Fibroblast of lung (primary cell): ENCODE measurements around the gene EDC3.

Experiments
- EZH2 ChIP-seq: IDR thresholded peaks from 2 replicates; pipeline ENCODE4 v1.5.1; 2012; ENCODE audit warnings: low read length, control low read depth, mild to moderate bottlenecking; ENCODE audit errors: missing control alignments
- TF ChIP-seq, protein P1 (sequence below), 2 donors: IDR thresholded peaks in 1 of 2; conservative IDR thresholded peaks in 1 of 2; 1 replicate in 1 of 2; 2 replicates in 1 of 2; pipeline ENCODE4 v1.5.1; 2011 to 2012; ENCODE audit warnings: low read length in 2 of 2, control low read depth in 1 of 2, inconsistent platforms in 1 of 2, low read depth in 1 of 2, mild to moderate bottlenecking in 1 of 2

GRCh38 chr15:74603789-74604705 lies 91.8 kb downstream of the EDC3 start:
- TF ChIP-seq EZH2, result no peak
- TF ChIP-seq, protein P1, sequence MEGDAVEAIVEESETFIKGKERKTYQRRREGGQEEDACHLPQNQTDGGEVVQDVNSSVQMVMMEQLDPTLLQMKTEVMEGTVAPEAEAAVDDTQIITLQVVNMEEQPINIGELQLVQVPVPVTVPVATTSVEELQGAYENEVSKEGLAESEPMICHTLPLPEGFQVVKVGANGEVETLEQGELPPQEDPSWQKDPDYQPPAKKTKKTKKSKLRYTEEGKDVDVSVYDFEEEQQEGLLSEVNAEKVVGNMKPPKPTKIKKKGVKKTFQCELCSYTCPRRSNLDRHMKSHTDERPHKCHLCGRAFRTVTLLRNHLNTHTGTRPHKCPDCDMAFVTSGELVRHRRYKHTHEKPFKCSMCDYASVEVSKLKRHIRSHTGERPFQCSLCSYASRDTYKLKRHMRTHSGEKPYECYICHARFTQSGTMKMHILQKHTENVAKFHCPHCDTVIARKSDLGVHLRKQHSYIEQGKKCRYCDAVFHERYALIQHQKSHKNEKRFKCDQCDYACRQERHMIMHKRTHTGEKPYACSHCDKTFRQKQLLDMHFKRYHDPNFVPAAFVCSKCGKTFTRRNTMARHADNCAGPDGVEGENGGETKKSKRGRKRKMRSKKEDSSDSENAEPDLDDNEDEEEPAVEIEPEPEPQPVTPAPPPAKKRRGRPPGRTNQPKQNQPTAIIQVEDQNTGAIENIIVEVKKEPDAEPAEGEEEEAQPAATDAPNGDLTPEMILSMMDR (conservative IDR thresholded peaks at IDR 0.05 in 1 of 2, IDR thresholded peaks at IDR 0.05 in 1 of 2; ENCODE audit: low read depth in 1 of 2, low read length in 2 of 2), result no peak
